Measurements from ENCODE around the gene RECK.

The RECK gene

GRCh38 chr9:36031774-36032555, 4.7 kb upstream of the RECK start:
- no peaks in the 10 kb centered on the region for H3K4me1 ChIP-seq
- H3K27ac ChIP-seq: no peak overlapping the region

GRCh38 chr9:36033788-36034187, 2.9 kb upstream of the RECK start:
- Histone ChIP-seq H3K79me2 (no peaks in the 10 kb centered on the region), H3K4me2 (ENCODE audit: low read length) (no peak overlapping the region), H3K4me1 (no peaks in the 10 kb centered on the region), H3K9ac (no peak overlapping the region), H3K36me3 (ENCODE audit: control insufficient read depth, insufficient read depth, low read length) (no peaks in the 10 kb centered on the region), H3K27ac (no peak overlapping the region), H3K9me3 (ENCODE audit: control insufficient read depth, low read length) (no peaks in the 10 kb centered on the region), H2AFZ (no peak overlapping the region), H3K27me3 (ENCODE audit: control insufficient read depth, insufficient read depth, low read length) (no peaks in the 10 kb centered on the region), H3K4me3 (ENCODE audit: low read depth, low read length) (no peak overlapping the region)
- TF ChIP-seq CTCF (IDR thresholded peaks at IDR 0.05): no peak

More at GRCh38 chr9:36031774-36032555, 4.7 kb upstream of the RECK start:
- no peaks in the 10 kb centered on the region for H3K9me3 ChIP-seq (ENCODE audit: control insufficient read depth, low read length)
- no peak overlapping the region for H3K4me2 ChIP-seq (ENCODE audit: low read length)
- no peaks in the 10 kb centered on the region for H3K79me2 ChIP-seq
- H2AFZ ChIP-seq: no peak overlapping the region
- no peaks in the 10 kb centered on the region for H3K27me3 ChIP-seq (ENCODE audit: control insufficient read depth, insufficient read depth, low read length)
- no peak overlapping the region for H3K4me3 ChIP-seq (ENCODE audit: low read depth, low read length)
- no peak for TF ChIP-seq CTCF (IDR thresholded peaks at IDR 0.05)
- H3K9ac ChIP-seq: no peak overlapping the region
- no peaks in the 10 kb centered on the region for H3K36me3 ChIP-seq (ENCODE audit: control insufficient read depth, insufficient read depth, low read length)

GRCh38 chr9:36034234-36034633, 2.5 kb upstream of the RECK start:
- H3K27ac ChIP-seq: no peak overlapping the region
- H3K36me3 ChIP-seq (ENCODE audit: control insufficient read depth, insufficient read depth, low read length): no peaks in the 10 kb centered on the region
- H3K79me2 ChIP-seq: no peaks in the 10 kb centered on the region
- no peak for TF ChIP-seq CTCF (IDR thresholded peaks at IDR 0.05)
- H3K4me2 ChIP-seq (ENCODE audit: low read length): no peak overlapping the region
- H3K27me3 ChIP-seq (ENCODE audit: control insufficient read depth, insufficient read depth, low read length): no peaks in the 10 kb centered on the region
- no peak overlapping the region for H3K9ac ChIP-seq
- no peaks in the 10 kb centered on the region for H3K9me3 ChIP-seq (ENCODE audit: control insufficient read depth, low read length)
- H3K4me1 ChIP-seq: no peaks in the 10 kb centered on the region
- H3K4me3 ChIP-seq (ENCODE audit: low read depth, low read length): no peak overlapping the region
- H2AFZ ChIP-seq: no peak overlapping the region

- no peak overlapping the region for H3K4me2 ChIP-seq (ENCODE audit: low read length)
Observed at GRCh38 chr9:36035006-36035405, 1.7 kb upstream of the RECK start.

More at GRCh38 chr9:36035006-36035405, 1.7 kb upstream of the RECK start:
- Histone ChIP-seq H3K79me2 (no peaks in the 10 kb centered on the region), H3K9ac (no peak overlapping the region), H2AFZ (no peak overlapping the region), H3K4me3 (ENCODE audit: low read depth, low read length) (no peak overlapping the region), H3K9me3 (ENCODE audit: control insufficient read depth, low read length) (no peaks in the 10 kb centered on the region), H3K27ac (no peak overlapping the region), H3K4me1 (no peaks in the 10 kb centered on the region), H3K36me3 (ENCODE audit: control insufficient read depth, insufficient read depth, low read length) (no peaks in the 10 kb centered on the region), H3K27me3 (ENCODE audit: control insufficient read depth, insufficient read depth, low read length) (no peaks in the 10 kb centered on the region)
- TF ChIP-seq CTCF (IDR thresholded peaks at IDR 0.05): no peak
